GM12874 (cell line): ENCODE measurements around the gene PUS3.

Experiments used
- TF ChIP-seq, protein P1 (sequence below): IDR thresholded peaks from 2 replicates; pipeline ENCODE4 v1.5.1; 2011; ENCODE audit warnings: low read depth, mild to moderate bottlenecking, control low read depth, low read length, moderate library complexity; ENCODE audit not compliant: insufficient read depth

The PUS3 gene

DNA sequence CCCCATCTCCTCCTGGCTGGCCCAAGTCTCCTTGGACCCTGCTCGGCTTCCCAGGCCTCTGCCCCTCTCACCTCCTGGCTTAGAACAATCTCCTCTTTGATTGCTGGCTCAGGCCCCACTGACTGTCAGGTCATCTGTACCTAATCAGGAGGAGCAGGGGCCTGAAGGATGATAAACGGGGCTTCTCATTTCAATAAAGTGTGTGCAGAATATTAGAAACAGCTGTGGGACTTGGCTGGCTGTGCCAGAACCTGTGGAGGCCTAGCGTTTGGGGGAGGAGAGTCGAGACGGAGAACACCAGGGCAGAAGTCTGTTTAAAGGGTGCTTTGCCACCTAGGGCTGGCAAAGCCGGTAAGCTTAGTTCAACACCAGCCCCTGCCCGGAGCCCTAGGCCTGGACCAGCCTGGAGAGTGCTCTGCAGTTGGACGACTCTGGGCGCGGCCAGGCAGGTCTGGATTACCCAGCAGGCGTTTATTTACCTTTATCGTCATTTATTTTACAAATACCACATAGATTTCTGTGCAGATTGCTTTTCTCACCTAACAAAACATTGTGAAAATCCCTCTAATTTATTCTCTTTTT is 32.7 kb upstream of the PUS3 start:
- TF ChIP-seq, protein P1, sequence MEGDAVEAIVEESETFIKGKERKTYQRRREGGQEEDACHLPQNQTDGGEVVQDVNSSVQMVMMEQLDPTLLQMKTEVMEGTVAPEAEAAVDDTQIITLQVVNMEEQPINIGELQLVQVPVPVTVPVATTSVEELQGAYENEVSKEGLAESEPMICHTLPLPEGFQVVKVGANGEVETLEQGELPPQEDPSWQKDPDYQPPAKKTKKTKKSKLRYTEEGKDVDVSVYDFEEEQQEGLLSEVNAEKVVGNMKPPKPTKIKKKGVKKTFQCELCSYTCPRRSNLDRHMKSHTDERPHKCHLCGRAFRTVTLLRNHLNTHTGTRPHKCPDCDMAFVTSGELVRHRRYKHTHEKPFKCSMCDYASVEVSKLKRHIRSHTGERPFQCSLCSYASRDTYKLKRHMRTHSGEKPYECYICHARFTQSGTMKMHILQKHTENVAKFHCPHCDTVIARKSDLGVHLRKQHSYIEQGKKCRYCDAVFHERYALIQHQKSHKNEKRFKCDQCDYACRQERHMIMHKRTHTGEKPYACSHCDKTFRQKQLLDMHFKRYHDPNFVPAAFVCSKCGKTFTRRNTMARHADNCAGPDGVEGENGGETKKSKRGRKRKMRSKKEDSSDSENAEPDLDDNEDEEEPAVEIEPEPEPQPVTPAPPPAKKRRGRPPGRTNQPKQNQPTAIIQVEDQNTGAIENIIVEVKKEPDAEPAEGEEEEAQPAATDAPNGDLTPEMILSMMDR = no peak

DNA sequence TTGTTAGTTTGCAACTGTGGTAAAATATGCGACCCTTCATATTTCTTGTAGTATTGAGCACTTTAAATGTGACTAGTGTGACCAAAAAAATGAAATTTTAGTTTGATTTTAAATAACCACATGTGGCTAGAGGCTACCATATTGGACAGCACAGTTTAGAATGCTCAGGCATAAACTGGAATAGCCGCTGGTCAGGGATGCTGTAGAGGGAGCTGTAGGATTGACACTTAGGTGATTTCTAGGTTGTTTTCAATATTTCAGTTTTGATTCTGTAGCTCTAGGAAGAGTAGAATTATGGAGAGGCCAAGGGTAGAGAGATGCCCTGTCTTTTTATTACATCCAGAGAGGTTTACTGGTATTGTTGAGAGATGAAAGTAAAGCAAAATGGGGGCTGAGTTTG is 32.0 kb upstream of the PUS3 start:
- TF ChIP-seq, protein P1 = no peak

DNA sequence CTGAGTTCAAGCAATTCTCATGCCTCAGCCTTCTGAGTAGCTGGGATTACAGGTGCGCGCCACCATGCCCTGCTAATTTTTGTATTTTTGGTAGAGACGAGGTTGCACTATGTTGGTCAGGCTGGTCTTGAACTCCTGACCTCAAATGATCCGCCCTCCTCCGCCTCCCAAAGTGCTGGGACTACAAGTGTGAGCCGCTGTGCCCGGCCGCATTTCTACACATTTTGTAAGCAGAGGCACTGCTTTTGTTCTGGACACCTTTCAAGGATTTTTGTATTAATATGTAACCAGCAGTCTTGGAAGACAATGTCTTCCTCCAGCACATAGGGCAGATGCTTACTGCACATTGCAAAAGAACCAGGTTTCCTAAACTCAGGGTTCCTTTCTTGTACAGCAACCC is 31.5 kb upstream of the PUS3 start:
- TF ChIP-seq, protein P1 = no peak

DNA sequence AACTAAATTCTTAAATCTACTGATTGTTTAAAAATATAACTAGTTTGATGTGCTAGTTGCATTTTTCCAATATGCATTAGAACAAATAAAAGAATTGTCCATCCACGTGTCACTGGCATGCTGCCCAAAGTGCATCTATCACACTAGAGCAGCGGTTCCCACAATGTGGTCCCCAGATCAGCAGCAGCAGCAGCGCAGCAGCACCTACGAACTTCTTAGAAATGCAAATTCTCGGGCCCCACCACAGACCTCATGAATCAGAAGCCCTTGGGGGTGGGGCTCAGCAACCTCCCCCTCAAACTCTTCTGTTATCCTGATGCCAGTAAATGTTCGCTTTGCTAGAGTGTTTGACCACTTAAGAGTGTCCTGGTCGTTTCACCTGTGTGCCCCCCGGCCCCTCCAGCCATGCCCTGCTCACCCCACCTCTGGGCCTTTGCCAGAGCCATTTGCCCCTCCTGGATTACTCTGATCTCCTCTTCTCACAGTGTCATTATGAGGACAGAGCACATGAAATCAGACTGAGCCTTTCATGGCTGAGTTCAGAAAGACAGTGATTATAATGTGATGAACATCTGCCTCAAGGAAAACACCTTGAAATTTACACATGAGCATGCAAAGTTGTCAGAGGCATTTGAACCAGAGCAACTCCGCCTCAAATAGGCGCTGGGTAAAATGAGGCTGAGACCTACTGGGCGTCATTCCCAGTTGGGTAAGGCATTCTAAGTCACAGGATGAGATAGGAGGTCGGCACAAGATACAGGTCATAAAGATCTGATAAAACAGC is 30.2 kb upstream of the PUS3 start:
- TF ChIP-seq, protein P1 = no peak

DNA sequence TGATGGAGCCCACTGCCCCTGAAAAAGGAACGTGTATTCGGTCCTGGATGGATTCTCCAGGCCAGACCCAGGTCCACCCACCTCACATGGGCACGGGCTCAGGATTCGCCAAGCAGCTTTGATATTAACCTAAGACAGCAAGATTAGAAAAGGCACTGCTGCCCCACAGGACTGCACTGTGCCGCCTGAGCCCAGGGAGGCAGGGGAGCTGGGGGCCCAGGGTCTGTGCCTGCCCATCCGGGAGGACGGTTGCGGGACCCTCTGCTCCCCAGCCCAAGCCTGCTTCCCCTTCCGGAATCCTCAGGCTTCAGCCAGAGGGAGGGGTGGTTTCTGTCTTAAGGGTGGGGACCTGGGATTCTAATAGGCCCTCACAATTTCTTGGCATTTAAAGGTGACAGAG is 29.3 kb upstream of the PUS3 start:
- TF ChIP-seq, protein P1 = no peak

DNA sequence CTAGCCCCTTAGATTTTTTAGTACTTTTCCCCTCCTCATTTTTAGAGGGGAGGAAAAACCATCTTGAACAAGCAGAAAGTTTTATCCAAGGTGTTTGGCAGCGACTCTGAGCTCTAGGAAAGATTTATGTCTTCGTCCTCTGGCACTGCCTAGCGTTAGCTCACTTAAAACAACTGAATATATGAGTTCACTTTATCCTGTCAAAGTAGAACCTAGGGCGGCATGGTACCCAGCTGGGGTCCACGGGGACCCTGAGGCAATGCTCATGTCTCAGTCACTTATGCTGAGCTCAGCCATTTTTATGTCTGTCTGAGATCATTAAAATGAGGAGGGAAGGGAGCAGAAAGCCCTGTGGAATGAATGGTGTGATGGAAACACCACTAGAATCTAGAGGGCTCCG is 28.7 kb upstream of the PUS3 start:
- TF ChIP-seq, protein P1 = no peak

DNA sequence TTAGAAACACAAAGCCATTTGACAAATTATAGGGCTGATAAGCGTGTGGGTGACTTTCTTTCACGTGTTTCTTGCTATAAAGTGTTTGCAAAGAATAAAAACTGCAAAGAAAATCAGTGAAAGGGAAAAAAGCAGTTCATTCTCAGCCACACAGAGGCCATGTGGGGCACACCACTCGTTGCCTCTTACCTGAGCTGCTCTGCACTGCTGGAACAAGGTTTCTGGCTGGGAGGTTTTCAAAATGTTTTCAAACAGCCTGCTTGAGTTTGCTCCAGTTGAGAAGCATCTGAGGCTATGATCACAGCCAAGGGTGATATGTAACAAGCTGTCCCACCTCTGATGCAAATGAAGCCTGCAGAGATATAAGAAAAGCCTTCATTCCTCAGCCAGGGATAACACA is 28.1 kb upstream of the PUS3 start:
- TF ChIP-seq, protein P1 = no peak
